Adrenal gland (tissue), 5 donors: ENCODE data around the gene PYGL.

Experiments used
- POLR2A ChIP-seq, 2 donors: fragments of 450-650 bp; IDR thresholded peaks; one replicate each; pipeline ENCODE4 v1.6.1; 2017; ENCODE audit warnings: antibody characterized with exemption in 2 of 2, mild to moderate bottlenecking in 2 of 2, moderate library complexity in 1 of 2
- TF ChIP-seq, protein P1 (sequence below), 6 experiments: fragments of 450-650 bp in 4 of 6; fragments of 200-600 bp in 2 of 6; sonication (generic) in 1 of 6; IDR thresholded peaks; 1 replicate in 5 of 6; 2 replicates in 1 of 6; pipeline versions ENCODE4 v1.5.1 to v1.8.0; 2016 to 2021; ENCODE audit warnings: antibody characterized with exemption in 6 of 6, mild to moderate bottlenecking in 2 of 6, moderate library complexity in 1 of 6
- donor health status: DM: no; HTN: no; CAD: no.

DNA sequence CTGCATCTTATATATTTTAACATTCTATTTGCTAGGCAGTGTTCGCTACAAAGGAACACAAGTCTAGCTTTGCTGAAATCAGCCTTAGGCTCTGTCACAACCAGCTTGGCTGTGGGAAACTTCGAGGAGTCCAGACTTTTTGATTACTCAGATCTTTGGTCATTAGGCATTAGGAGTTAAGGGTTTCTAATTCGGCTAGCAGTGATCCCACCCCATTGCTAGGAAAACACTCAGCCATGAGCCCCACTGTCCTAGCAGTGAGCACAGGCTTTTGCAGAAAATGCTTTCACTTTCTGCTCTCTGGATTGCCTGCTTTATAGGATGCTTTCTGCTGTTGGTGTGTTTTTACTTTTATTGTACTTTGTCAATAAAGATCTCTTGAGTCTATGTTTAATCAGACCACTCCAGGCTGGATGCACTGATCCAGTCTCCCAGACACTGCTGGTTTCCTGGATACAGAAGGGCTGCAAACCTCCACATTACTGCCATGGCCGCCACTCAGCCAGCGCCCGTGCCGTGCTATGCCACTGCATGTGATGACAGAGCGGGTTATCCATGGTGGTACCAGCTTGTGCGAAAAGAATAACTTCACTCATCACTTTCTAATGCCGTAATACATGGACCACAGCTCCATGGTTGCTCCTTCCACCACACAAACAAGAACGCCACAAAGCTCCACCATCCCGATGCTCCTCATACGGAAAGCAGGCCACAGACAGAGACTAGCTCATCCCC is 41.0 kb upstream of the PYGL start:
- no peak for TF ChIP-seq POLR2A (IDR thresholded peaks at IDR 0.05)
- TF ChIP-seq, protein P1, sequence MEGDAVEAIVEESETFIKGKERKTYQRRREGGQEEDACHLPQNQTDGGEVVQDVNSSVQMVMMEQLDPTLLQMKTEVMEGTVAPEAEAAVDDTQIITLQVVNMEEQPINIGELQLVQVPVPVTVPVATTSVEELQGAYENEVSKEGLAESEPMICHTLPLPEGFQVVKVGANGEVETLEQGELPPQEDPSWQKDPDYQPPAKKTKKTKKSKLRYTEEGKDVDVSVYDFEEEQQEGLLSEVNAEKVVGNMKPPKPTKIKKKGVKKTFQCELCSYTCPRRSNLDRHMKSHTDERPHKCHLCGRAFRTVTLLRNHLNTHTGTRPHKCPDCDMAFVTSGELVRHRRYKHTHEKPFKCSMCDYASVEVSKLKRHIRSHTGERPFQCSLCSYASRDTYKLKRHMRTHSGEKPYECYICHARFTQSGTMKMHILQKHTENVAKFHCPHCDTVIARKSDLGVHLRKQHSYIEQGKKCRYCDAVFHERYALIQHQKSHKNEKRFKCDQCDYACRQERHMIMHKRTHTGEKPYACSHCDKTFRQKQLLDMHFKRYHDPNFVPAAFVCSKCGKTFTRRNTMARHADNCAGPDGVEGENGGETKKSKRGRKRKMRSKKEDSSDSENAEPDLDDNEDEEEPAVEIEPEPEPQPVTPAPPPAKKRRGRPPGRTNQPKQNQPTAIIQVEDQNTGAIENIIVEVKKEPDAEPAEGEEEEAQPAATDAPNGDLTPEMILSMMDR (IDR thresholded peaks at IDR 0.05), result no peak
